Dermis microvascular lymphatic vessel endothelial cell (primary cell): ENCODE data around the gene HTN1. TPM values are rescaled to one million over a fixed set of nuclear protein-coding genes. Genes with fewer than 3 reads are reported as not detected.
"Not testable (repeated sequence)": the region's sequence is repeated elsewhere in the genome, so short reads cannot be mapped to it uniquely, and the experiment has no call there.

ENCODE experiments used
- DNase-seq, 2 donors: peaks; one replicate each; pipeline versions ENCODE4 v3.0.0 to v3.0.0-alpha.2; 2010; ENCODE audit warnings: low read depth in 2 of 2
- total RNA-seq: library from RNA; depleted of rRNA; stranded (reverse); fragments of >200 nt; gene quantifications from 2 replicates; pipeline ENCODE4 v1.2.1, GENCODE V29; 2014

HTN1 gene
- 0.26 TPM in 1 of 2 replicates, not detected in the other for total RNA-seq

DNA sequence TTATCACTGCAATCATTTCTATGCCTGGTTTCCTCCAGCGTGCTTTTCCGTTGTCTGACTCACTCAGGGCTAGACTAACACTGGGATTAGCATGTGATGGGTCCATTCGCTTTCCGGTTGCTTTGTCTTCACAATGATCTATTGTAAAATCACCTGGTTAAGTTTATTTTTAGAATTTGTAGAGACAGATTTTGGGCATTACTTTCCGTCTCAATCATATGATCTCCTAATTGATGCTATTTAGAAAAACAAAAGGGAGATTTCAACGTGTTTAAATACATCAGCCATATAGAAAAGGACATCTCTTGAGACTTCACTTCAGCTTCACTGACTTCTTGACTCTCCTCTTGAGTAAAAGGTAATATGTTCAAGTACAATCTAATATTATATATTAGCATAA, at the start of gene HTN1:
Gene HTN1, plus strand, starts transcription at position 301 of the 400 bp plus-strand sequence. CDS start 2,639 bp downstream, outside the sequence.
- DNase-seq = peak in 1 of 2 donors; percentile 1

DNA sequence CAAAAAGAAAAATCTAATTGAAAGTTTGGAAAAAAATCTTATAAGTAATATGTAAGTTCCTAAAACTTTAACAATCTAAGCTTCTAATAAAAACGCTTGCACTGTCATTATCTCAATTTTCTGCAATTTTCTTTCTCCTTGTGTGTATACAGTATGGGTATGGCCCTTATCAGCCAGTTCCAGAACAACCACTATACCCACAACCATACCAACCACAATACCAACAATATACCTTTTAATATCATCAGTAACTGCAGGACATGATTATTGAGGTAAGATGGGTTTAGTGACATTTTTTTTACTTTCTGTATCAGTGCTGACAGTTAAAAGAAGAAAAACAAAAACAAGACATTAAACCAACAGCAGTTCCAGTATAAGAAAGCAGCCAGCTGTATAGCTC, 49.5 kb upstream of the HTN1 start:
- no peak for DNase-seq

DNA sequence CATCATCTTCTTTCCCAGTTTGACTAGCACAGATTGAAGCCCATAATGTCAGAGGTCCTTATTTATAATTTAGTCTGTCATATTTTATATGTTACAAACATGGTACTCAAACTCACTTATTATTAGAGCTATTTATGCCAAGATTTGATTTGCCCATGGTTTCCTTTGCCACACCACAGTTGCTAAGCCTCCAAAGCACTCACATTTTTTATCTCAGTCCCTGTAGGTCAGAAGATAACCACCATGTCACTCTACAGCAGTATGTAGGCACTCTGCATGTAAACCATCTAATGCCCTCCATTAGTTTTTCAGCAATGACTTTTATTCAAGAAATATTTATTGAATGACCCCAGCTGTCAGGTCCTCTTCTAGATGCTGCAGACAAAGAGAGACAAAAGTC, 47.7 kb upstream of the HTN1 start:
- DNase-seq = no peak

DNA sequence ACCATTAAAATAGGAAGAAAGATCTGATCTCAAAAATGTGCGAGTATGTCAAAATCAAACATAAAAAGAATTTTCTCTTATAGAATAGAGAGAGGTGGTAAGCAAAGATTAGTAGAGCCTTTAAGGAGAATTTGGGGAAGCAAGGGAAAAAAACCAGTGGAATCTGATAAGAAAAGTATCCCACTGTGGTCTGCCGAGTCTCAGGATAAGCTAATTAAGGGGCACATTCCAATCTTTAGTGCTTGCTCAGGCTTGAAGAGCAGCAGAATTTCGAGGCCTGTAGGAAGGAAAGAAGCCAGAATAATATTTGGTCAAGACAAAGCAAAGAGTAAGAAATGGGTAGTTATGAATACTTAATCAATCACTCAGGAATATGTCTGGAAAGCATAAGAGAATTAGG, 41.5 kb upstream of the HTN1 start:
- no peak for DNase-seq

DNA sequence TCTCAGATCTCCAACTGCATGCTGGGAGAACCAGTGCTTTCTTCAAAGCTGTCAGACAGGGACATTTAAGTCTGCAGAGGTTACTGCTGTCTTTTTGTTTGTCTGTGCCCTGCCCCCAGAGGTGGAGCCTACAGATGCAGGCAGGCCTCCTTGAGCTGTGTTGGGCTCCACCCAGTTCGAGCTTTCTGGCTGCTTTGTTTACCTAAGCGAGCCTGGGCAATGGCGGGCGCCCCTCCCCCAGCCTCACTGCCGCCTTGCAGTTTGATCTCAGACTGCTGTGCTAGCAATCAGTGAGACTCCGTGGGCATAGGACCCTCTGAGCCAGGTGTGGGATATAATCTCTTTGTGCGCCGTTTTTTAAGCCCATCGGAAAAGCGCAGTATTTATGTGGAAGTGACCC, 31.2 kb upstream of the HTN1 start:
- not testable (repeated sequence) for DNase-seq

DNA sequence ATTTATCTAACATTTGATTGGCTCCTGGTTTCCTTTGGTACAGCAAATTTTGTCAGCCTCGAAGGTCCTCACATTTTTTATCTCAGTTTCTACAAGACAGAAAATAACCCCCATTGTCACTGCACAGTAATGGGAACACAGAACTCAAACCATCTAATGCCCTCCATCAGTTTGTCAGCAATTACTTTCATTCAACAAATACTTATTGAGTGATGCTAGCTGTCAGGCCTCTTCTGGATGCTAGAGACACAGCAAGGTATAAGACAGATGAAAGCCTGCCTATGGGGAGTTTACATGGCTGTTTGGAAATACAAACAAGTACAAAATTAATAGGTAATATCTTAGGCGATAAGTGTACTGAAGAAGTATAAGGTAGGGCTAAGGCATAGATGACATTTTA, 27.0 kb upstream of the HTN1 start:
- no peak for DNase-seq

DNA sequence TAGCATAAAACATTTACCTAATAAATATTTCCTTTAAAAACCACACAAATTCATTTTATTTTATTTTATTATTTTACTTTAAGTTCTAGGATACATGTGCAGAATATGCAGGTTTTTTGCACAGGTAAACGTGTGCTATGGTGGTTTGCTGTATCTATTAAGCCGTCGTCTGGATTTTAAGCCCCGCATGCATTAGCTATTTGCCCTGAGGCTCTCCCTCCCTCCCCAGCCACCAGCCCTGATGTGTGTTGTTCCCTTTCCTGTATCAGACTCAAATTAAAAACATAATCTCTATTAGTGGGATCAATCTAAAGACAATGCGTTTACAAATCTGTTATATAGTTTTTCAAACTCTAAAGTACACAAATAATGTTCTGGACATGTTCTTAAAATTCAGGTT, 23.2 kb upstream of the HTN1 start:
- no peak for DNase-seq

DNA sequence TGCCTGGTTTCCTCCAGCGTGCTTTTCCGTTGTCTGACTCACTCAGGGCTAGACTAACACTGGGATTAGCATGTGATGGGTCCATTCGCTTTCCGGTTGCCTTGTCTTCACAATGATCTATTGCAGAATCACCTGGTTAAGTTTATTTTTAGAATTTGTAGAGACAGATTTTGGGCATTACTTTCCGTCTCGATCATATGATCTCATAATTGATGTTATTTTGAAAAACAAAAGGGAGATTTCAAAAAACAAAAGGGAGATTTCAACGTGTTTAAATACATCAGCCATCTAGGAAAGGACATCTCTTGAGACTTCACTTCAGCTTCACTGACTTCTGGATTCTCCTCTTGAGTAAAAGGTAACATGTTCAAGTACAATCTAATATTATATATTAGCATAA, 22.1 kb upstream of the HTN1 start, which contains the start of gene HTN3:
Gene HTN3, plus strand, starts transcription at position 301 of the 400 bp plus-strand sequence. CDS start 2,282 bp downstream, outside the sequence.
- DNase-seq = not testable (repeated sequence)

DNA sequence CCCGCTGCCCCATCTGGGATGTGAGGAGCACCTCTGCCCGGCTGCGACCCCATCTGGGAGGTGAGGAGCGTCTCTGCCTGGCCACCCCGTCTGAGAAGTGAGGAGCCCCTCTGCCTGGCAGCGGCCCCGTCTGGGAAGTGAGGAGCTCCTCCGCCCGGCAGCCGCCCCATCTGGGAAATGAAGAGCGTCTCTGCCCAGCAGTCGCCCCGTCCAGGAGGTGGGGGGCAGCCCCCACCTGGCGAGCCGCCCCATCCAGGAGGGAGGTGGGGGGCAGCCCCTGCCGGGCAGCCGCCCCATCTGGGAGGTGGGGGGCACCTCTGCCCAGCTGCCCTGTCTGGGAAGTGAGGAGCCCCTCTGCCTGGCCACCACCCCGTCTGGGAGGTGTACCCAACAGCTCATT, 12.7 kb upstream of the HTN1 start:
- DNase-seq = not testable (repeated sequence)

DNA sequence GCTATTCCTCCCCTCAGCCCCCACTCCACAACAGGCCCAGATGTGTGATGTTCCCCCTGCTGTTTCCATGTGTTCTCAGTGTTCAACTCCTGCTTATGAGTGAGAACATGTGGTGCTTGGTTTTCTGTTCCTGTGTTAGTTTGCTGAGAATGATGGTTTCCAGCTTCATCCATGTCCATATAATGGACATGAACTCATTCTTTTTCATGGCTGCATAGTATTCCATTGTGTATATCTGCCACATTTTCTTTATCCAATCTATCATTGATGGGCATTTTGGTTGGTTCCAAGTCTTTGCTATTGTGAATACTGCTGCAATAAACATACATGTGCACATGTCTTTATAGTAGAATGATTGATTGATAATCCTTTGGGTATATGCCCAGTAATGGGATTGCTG, 10.3 kb upstream of the HTN1 start:
- not testable (repeated sequence) for DNase-seq

DNA sequence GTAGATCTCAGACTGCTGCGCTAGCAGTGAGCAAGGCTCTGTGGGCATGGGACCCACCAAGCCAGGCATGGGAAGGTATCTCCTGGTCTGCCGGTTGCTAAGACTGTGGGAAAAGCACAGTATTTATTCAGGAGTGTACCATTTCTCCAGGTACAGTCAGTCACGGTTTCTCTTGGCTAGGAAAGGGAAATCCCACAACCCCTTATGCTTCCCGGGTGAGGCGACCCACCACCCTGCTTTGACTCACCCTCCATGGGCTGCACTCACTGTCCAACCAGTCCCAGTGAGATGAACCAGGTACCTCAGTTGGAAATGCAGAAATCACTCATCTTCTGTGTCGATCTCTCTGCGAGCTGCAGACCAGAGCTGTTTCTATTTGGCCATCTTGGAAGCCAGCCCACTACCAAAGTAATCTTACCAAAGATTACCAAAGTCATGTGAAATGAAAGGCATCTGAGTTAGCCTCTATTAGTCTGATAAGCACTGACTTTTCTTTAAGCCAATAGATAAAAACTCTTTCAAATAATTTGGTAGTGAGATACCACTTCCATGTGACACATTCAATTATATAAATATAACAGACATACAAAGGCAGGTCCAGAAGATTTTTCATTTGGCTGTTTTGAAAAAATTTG, 8.5 kb upstream of the HTN1 start:
- DNase-seq = no peak

DNA sequence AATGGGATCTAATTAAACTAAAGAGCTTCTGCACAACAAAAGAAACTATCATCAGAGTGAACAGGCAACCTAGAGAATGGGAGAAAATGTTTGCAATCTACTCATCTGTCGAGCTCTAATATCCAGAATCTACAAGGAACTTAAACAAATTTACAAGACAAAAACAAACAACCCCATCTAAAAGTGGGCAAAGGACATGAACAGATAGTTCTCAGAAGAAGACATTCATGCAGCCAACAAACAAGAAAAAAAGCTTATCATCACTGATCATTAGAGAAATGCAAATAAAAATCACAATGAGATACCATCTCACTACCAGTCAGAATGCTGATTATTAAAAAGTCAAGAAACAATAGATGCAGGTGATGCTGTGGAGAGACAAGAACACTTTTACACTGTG, 6.3 kb downstream of the HTN1 start:
- not testable (repeated sequence) for DNase-seq

DNA sequence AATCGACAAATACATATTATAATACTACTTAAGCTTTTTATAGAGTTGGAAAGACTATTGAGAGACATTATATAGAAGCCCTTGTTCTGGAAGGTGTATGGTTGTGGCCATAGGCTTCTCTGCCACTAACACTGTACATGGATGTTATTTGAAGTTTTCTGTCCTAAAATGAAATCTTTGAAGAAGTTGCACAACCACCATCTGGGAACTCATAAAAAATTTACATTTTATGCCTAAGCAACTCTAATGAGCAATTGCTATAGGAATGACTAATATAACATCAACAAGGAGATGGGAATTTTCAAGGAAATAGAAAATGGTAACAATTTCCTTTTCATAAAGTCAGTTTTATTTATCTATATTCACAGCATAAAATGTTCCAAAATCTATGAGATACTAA, 7.4 kb downstream of the HTN1 start:
- no peak for DNase-seq

DNA sequence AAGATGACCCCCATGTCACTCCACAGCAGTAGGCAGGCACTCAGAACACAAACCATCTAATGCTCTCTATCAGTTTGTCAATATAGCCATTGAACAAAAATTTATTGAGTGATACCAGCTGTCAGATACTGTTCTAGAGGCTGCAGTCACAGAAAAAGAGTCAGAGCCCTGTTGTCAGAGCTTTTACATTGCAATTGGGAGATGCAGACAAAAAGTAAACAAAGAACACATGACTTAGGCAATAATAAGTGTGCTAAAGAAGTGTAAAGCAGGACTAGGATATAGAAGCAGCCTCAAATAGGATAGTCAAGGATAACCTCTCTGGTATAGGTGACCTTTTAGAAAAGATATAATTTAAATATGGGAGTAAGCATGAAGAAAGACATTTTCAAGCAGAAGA, 8.9 kb downstream of the HTN1 start:
- no peak for DNase-seq

DNA sequence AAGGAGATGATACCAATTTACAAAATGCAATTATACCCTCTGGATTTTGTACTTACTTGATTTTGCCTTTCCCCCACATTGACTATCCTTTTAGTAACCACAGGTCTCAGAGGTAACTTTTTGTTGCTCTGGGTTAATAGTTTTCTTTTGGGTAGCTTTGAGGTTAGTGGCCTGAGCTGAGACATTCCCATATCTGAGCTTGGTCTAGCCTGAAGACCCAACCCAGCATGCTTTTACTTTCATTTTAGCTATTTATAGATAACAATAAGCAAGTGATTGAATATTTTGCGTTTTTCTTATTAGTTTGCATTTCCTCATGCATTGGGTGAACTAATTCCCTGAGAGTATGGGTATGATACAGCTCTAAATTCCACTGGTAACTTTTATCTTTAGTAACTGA, 11.8 kb downstream of the HTN1 start:
- DNase-seq = no peak

DNA sequence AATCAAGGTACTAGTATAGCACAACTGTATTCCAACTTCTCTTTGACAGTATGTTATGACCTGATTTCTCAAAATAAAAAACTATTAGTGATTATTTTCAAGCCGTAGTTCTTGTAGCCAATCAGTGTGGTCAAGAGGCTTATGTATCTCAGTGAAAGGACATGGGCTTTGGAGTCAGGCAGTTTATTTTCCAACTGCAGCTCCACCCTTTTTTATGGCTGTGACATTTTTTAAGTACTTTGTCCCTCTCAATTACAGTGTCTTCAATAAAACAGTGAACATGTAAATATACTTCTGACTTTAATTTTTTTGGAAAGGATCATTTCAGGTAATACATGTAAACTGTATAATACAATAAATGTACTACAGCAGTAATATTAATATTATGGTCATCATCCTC, 30.0 kb downstream of the HTN1 start:
- no peak for DNase-seq

DNA sequence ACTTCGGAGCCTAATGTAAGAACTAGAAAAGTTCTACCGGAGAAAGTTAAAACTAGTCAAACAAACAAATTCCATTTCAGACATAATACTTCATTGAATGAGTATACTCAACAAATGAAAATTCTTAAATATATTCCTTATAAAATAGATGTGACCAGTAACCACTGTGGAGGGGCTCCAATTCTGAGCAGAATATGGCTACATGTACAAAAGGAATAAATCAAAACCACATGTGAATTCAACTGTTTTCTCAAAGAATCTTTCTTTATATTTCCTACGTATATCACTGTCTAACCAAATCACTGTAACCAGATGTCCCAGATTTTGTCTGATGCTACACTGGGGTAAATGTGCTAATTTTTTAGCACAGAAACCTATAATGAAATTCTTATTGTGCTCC, 49.0 kb downstream of the HTN1 start:
- no peak for DNase-seq

Other genes with a start within 250 kb of the HTN1 start
- 0.89 and 2.3 TPM in 2 replicates for gene SULT1E1, start 190.3 kb upstream of the HTN1 start, total RNA-seq
- gene CSN1S1, start 119.4 kb upstream of the HTN1 start, total RNA-seq = not detected in 2 replicates
- gene CSN2, start 84.7 kb upstream of the HTN1 start, total RNA-seq = not detected in 2 replicates
- not detected in 2 replicates for gene STATH, start 54.5 kb upstream of the HTN1 start, total RNA-seq
- not detected in 2 replicates for gene HTN3, start 22.0 kb upstream of the HTN1 start, total RNA-seq
- not detected in 2 replicates for gene PRR27, start 103.8 kb downstream of the HTN1 start, total RNA-seq
- not detected in 2 replicates for gene ODAM, start 145.3 kb downstream of the HTN1 start, total RNA-seq
- not detected in 2 replicates for gene FDCSP, start 175.7 kb downstream of the HTN1 start, total RNA-seq
- not detected in 2 replicates for gene CSN3, start 192.2 kb downstream of the HTN1 start, total RNA-seq